Small intestine (tissue), 7 donors: ENCODE data around the gene SSR3. TPM values are rescaled to one million over a fixed set of nuclear protein-coding genes. Genes with fewer than 3 reads are reported as not detected.
"Not testable (repeated sequence)": the region's sequence is repeated elsewhere in the genome, so short reads cannot be mapped to it uniquely, and the experiment has no call there.

Experiments used
- DNase-seq, 2 donors: peaks; one replicate each; pipeline versions ENCODE4 v3.0.0 to v3.0.0-alpha.2; 2013
- FAIRE-seq: peaks from 2 replicates; lab custom pipeline; 2012; peaks lifted over from hg19 to GRCh38; lab: Jason Lieb, UNC
- H3K27ac ChIP-seq, 3 donors: one replicate each; pipeline ENCODE4 v1.5.1; 2013; ENCODE audit warnings: low read length in 2 of 3, mild to moderate bottlenecking in 2 of 3, control low read depth in 1 of 3, inconsistent platforms in 1 of 3, low read depth in 1 of 3, moderate library complexity in 1 of 3
- H3K27me3 ChIP-seq, 3 donors: one replicate each; pipeline ENCODE4 v1.6.1; 2013; ENCODE audit warnings: low read length in 3 of 3, inconsistent platforms in 1 of 3; ENCODE audit not compliant: control insufficient read depth in 3 of 3, insufficient read depth in 3 of 3
- H3K36me3 ChIP-seq, 3 donors: one replicate each; pipeline ENCODE4 v1.6.1; 2013; ENCODE audit warnings: low read length in 3 of 3, inconsistent platforms in 1 of 3, low read depth in 1 of 3, mild to moderate bottlenecking in 1 of 3, moderate library complexity in 1 of 3; ENCODE audit not compliant: control insufficient read depth in 3 of 3, insufficient read depth in 2 of 3
- H3K4me1 ChIP-seq, 3 donors: one replicate each; pipeline ENCODE4 v1.6.1; 2013; ENCODE audit warnings: low read length in 2 of 3, inconsistent platforms in 1 of 3, low read depth in 1 of 3, mild to moderate bottlenecking in 1 of 3, moderate library complexity in 1 of 3; ENCODE audit not compliant: control insufficient read depth in 3 of 3, insufficient read depth in 2 of 3
- H3K4me3 ChIP-seq, 3 donors: one replicate each; pipeline ENCODE4 v1.5.1; 2013; ENCODE audit warnings: low read length in 3 of 3, control low read depth in 1 of 3, inconsistent platforms in 1 of 3, low read depth in 1 of 3, mild to moderate bottlenecking in 1 of 3, moderate library complexity in 1 of 3
- H3K9me3 ChIP-seq, 2 donors: one replicate each; pipeline ENCODE4 v1.6.1; 2013; ENCODE audit warnings: low read depth in 1 of 2, low read length in 1 of 2; ENCODE audit not compliant: control insufficient read depth in 2 of 2, insufficient read depth in 1 of 2
- WGBS, 3 donors: extraction: QIAGEN DNeasy Blood & Tissue Kit; methylation state at CpG; one replicate each; pipeline ENCODE4 v1.1.7; 2013; 5-methylcytosine and 5-hydroxymethylcytosine counted together
- polyA plus RNA-seq, 4 donors: library from polyadenylated mRNA; stranded (reverse) in 3 of 4; unstranded in 1 of 4; fragments of 200-250 nt in 3 of 4; fragments of 120-200 nt in 1 of 4; gene quantifications; one replicate each; pipeline versions ENCODE4 v1.2.1 to v1.2.3, GENCODE V29; 2013
- donor health status: healthy with polysubstance abuse.
- donor health status: control.
- donor health status: control.
- donor health status: Bipolar disorder and iron deficiency.
- donor health status: healthy.

Gene SSR3
- polyA plus RNA-seq, 4 donors = 31.3 to 143 (median 99.9) TPM

DNA sequence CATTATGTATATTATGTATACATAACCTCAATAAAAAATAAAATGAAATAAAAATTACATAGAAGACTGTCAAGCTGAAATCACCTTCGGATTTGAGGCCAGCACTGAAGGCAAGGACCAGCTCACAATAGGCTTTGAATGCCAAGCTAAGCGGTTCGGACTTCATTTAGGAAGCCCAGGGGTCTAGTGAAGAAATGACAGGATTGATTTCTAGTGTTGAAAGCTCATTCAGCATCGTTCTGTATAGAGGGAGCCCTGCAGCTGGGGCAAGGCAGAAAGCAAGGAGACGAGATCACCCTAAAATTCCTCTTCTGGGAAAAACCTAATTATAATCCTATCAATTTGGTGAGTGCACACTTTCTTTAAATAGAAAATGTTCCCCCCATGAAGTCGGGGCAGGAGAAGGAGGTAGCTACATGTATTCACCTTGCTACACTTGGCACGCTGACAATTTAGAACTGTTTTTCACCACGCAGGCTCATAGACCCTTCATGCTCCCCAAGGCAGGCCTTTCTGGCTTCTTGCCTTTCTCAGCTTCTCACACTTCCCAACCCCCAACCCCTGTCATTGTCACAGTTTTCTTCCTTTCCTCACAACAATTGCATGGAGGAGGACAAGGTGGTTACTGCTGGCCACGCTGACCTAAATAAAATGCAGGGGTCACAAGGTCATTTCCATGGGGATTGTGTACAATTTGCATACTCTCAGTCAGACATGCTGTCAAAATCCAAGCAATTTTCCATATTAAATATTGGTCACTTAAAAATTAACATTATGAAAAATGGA, 44.4 kb upstream of the SSR3 start:
- DNase-seq (no peak), FAIRE-seq (no peak)
- Histone ChIP-seq H3K9me3 (no peaks in the 10 kb centered on the region), H3K27me3 (no peaks in the 10 kb centered on the region), H3K4me3 (no peak overlapping the region), H3K27ac (peak overlapping the region in 1 of 3 donors; percentile 81), H3K36me3 (no peaks in the 10 kb centered on the region), H3K4me1 (peaks cover 0 to 16% (median 0%) of the 10 kb centered on the region in 3 donors)
- WGBS, 3 donors = 82 to 84% (median 83%) methylated on average over 9 of the region's 9 CpGs

DNA sequence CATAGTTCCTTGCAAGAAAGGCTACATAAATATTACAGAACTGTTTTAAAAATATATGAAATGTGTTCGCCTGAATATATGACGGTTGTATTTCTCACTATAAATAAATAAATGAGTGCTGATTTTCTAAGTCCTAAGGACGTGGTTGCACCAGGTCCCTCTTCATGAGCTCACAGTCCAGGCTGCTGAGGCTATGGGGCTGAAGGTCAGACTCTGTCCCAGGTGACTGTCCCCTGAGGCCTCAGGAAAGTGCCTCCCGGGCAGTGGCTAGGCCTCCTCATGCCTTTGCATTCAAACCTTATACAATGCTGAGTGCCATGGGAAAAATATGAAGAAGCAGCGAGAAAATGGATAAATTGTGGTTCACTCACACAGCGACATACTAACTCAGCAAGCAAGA, 43.5 kb upstream of the SSR3 start:
- DNase-seq (peak; percentile 32 to 79), FAIRE-seq (no peak)
- Histone ChIP-seq H3K4me1 (peaks cover 0 to 23% (median 2%) of the 10 kb centered on the region in 3 donors), H3K27me3 (no peaks in the 10 kb centered on the region), H3K27ac (peak overlapping the region in 1 of 3 donors; percentile 81), H3K4me3 (no peak overlapping the region), H3K36me3 (no peaks in the 10 kb centered on the region), H3K9me3 (no peaks in the 10 kb centered on the region)
- WGBS, 3 donors = 81 to 85% (median 84%) methylated on average over 6 of the region's 6 CpGs

DNA sequence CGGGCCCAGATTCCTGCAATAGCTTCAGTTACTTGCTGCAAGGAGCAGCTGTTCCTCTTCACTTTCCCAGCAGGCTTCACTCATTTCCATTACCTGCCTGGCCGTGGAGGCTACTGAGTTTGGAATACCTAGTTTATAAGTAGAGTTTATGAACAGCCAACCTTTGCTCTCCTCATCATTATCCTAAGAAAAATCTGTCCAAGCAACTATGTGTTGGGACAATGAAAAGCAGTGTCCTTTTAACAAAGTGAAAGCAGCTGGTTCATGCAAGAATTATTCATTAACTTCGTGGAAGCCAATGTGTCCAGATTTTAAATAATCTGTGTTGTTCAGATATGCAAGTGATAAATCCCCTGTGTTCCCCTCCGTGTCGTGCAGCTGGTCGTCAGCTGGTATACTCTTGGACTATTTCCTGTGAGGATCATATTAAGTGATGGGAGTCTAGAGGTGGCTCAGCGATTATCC, 39.3 kb upstream of the SSR3 start:
- H3K4me3 ChIP-seq = peak overlapping the region in 1 of 3 donors; percentile 2
- no peaks in the 10 kb centered on the region for H3K27me3 ChIP-seq
- no peaks in the 10 kb centered on the region for H3K9me3 ChIP-seq
- peak overlapping the region in 1 of 3 donors; percentile 78 for H3K27ac ChIP-seq
- peak; percentile 60 to 79 for DNase-seq
- FAIRE-seq = no peak
- H3K36me3 ChIP-seq = no peaks in the 10 kb centered on the region
- H3K4me1 ChIP-seq = peaks cover 0 to 26% (median 2%) of the 10 kb centered on the region in 3 donors
- 16 to 32% (median 25%) methylated on average over 7 of the region's 7 CpGs for WGBS, 3 donors

DNA sequence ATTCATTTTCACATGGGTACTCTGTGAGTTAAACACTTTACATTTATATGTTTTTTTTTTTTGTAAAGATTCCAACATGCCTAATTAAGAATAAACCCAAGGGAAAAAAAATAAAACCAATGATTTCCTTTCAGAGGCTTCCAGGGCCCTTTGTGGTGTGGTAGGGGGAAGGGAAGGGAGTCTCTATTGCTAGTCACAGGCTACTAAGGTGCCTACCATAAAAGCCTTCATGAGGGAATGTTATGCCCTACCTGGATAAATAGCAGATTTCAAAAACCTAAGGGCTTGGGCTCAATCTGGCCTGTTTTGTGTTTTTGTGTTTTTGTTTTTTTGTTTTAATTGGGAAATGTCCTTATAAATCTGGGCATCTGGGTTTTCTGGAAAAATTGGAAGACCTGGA, 38.9 kb upstream of the SSR3 start:
- no peak for DNase-seq
- H3K27ac ChIP-seq = peak overlapping the region in 1 of 3 donors; percentile 78
- FAIRE-seq = no peak
- no peaks in the 10 kb centered on the region for H3K36me3 ChIP-seq
- peaks cover 0 to 22% (median 2%) of the 10 kb centered on the region in 3 donors for H3K4me1 ChIP-seq
- peak overlapping the region in 1 of 3 donors; percentile 2 for H3K4me3 ChIP-seq
- no peaks in the 10 kb centered on the region for H3K27me3 ChIP-seq
- no peaks in the 10 kb centered on the region for H3K9me3 ChIP-seq

DNA sequence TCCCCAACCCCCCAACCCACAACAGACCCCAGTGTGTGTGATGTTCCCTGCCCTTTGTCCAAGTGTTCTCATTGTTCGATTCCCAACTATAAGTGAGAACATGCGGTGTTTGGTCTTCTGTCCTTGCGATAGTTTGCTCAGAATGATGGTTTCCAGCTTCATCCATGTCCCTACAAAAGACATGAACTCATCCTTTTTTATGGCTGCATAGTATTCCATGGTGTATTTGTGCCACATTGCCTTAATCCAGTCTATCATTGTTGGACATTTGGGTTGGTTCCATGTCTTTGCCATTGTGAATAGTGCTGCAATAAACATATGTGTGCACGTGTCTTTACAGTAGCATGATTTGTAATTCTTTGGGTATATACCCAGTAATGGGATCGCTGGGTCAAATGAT, 34.9 kb upstream of the SSR3 start:
- H3K27ac ChIP-seq, H3K9me3 ChIP-seq, DNase-seq, H3K36me3 ChIP-seq, H3K27me3 ChIP-seq, H3K4me3 ChIP-seq, FAIRE-seq: not testable (repeated sequence)
- 95% methylated on average over 5 of the region's 5 CpGs for WGBS, 3 donors
- peaks cover 0 to 13% (median 2%) of the 10 kb centered on the region in 3 donors for H3K4me1 ChIP-seq

DNA sequence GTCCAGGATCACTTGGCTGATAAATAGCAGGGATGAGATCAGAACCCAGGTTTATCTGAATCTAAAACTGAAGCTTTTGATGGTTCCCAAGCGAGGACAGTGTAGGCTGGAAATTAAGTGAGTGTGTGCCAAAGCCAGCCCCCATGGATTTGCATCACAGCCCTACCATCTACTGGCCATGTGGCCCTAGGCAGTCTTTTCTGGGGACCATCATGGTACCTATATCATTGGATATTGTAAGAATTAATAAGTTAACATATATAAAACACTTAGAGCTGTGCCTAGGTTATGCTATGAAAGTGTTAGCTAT, 32.8 kb upstream of the SSR3 start:
- H3K27ac ChIP-seq = no peak overlapping the region
- H3K4me1 ChIP-seq = peaks cover 0 to 2% (median 0%) of the 10 kb centered on the region in 3 donors
- FAIRE-seq = no peak
- no peak overlapping the region for H3K4me3 ChIP-seq
- no peaks in the 10 kb centered on the region for H3K9me3 ChIP-seq
- H3K36me3 ChIP-seq = no peaks in the 10 kb centered on the region
- WGBS, 3 donors = 56 to 83% (median 83%) methylated on average over 1 of the region's 1 CpG
- no peak for DNase-seq
- H3K27me3 ChIP-seq = no peaks in the 10 kb centered on the region

DNA sequence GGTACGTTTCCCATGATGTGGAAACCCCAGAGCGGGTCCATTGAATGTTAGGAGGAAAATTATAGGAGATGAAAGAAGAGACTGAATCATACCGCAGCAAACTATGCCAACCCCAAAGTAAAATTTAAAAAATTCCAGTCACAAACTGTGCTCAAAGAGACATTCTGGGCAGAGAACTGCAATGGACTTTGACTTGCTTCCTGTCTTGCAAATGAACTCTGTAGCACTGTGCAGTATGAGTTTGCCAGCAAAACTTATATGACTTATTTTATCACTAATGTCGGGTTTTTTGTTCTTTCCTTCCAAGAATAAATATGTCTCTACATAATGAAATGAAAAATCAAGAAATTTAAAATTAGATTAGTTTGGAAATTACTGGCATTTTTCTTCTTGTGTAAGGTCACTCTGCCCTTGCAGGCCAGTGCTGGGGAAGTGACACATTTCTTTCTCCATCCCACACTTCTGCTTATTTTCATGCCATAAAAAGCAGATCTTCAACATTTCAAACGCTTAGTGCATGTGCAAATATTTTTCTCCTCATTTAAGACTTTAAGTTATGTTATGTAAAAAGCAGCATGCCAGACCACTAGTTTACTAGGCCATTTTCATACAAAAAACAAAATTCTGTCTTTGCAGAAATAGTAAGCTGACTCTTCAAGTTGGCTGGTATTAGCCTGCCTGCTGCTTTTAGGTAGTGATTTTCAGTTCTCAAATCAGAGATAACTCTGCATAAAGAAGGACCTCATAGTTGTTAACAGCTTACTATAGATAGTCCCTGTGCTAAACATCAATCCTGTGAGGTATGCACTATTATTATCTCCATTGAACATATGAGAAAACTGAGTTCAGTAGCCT, 32.2 kb upstream of the SSR3 start:
- Histone ChIP-seq H3K27ac (no peak overlapping the region), H3K4me3 (no peak overlapping the region), H3K36me3 (no peaks in the 10 kb centered on the region), H3K4me1 (no peaks in the 10 kb centered on the region), H3K9me3 (no peaks in the 10 kb centered on the region), H3K27me3 (no peaks in the 10 kb centered on the region)
- WGBS, 3 donors = 20 to 57% (median 31%) methylated on average over 5 of the region's 5 CpGs
- FAIRE-seq = no peak
- peak in 1 of 2 donors; percentile 42 for DNase-seq

DNA sequence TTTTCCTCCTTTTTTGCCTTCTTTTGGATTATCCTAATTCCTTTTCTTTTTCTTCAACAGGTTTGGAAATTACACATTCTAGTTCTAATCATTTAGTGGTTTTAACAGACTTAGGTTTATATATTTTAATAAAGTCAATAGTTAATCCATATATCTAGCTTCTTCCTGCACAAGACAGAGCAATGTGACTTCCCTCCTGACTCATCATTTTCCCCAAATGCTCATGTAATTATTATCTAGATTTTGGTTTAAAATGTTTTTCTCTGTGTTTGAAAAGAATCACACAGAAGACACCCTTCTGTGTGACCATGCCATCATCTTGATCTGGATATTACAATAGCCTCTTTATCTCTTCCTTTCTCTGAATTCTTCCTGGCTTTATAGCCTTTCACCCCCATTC, 28.6 kb upstream of the SSR3 start:
- Histone ChIP-seq H3K4me1 (no peaks in the 10 kb centered on the region), H3K9me3 (no peaks in the 10 kb centered on the region), H3K27me3 (no peaks in the 10 kb centered on the region), H3K4me3 (no peak overlapping the region), H3K36me3 (no peaks in the 10 kb centered on the region), H3K27ac (no peak overlapping the region)
- FAIRE-seq (no peak), DNase-seq (no peak)
